BE2C (cell line): ENCODE results near the gene CAMTA1.
A peak's percentile ranks its signal among the peaks of the same experiment; 100 is the strongest.

Experiments used
- DNase-seq: peaks from one replicate; pipeline ENCODE4 v3.0.0-alpha.2; 2020
- H3K27me3 ChIP-seq: fragments of 250-450 bp; sonication (Bioruptor Pico); 2 replicates; pipeline ENCODE4 v1.5.1; 2020; ENCODE audit warnings: mild to moderate bottlenecking
- H3K36me3 ChIP-seq: fragments of 250-450 bp; sonication (Bioruptor Pico); 2 replicates; pipeline ENCODE4 v1.5.1; 2020; ENCODE audit warnings: mild to moderate bottlenecking
- H3K4me1 ChIP-seq: fragments of 250-450 bp; sonication (Bioruptor Pico); 2 replicates; pipeline ENCODE4 v1.5.1; 2020
- H3K4me3 ChIP-seq: 2 replicates; pipeline ENCODE4 v1.5.1; 2011; ENCODE audit warnings: low read depth, low read length
- H3K9me3 ChIP-seq: fragments of 250-450 bp; sonication (Bioruptor Pico); 2 replicates; pipeline ENCODE4 v1.5.1; 2020
- CTCF ChIP-seq: IDR thresholded peaks from 2 replicates; pipeline ENCODE4 v1.5.1; 2012; ENCODE audit warnings: mild to moderate bottlenecking, low read depth, low read length

CAMTA1 gene

GRCh38 chr1:6889875-6890480 lies 104.7 kb downstream of the CAMTA1 start:
- peak; percentile 40 for DNase-seq
- Histone ChIP-seq H3K4me3 (no peak overlapping the region), H3K27me3 (no peaks in the 10 kb centered on the region), H3K36me3 (no peaks in the 10 kb centered on the region), H3K9me3 (no peaks in the 10 kb centered on the region), H3K4me1 (no peaks in the 10 kb centered on the region)
- peak; percentile 74 for TF ChIP-seq CTCF

GRCh38 chr1:6890686-6891085 lies 105.4 kb downstream of the CAMTA1 start:
- TF ChIP-seq CTCF, result no peak
- H3K27me3 ChIP-seq, result no peaks in the 10 kb centered on the region
- H3K4me3 ChIP-seq, result no peak overlapping the region
- no peaks in the 10 kb centered on the region for H3K4me1 ChIP-seq
- H3K36me3 ChIP-seq, result no peaks in the 10 kb centered on the region
- DNase-seq, result no peak
- H3K9me3 ChIP-seq, result no peaks in the 10 kb centered on the region

GRCh38 chr1:6891781-6892579 lies 106.7 kb downstream of the CAMTA1 start:
- TF ChIP-seq CTCF, result no peak
- Histone ChIP-seq H3K4me1 (no peaks in the 10 kb centered on the region), H3K36me3 (no peaks in the 10 kb centered on the region), H3K4me3 (no peak overlapping the region), H3K9me3 (no peaks in the 10 kb centered on the region), H3K27me3 (no peaks in the 10 kb centered on the region)
- DNase-seq, result no peak

- Histone ChIP-seq H3K4me3 (no peak overlapping the region), H3K9me3 (no peaks in the 10 kb centered on the region), H3K4me1 (no peaks in the 10 kb centered on the region), H3K27me3 (no peaks in the 10 kb centered on the region), H3K36me3 (no peaks in the 10 kb centered on the region)
- no peak for DNase-seq
- TF ChIP-seq CTCF, result no peak
Observed at GRCh38 chr1:6893388-6893787, 108.1 kb downstream of the CAMTA1 start.

- H3K36me3 ChIP-seq, result no peaks in the 10 kb centered on the region
- no peaks in the 10 kb centered on the region for H3K27me3 ChIP-seq
- H3K4me1 ChIP-seq, result no peaks in the 10 kb centered on the region
- no peak for DNase-seq
- TF ChIP-seq CTCF, result no peak
- no peak overlapping the region for H3K4me3 ChIP-seq
- H3K9me3 ChIP-seq, result no peaks in the 10 kb centered on the region
Observed at GRCh38 chr1:6897138-6897537, 111.9 kb downstream of the CAMTA1 start.

- H3K4me1 ChIP-seq, result no peaks in the 10 kb centered on the region
- H3K27me3 ChIP-seq, result no peaks in the 10 kb centered on the region
- no peak for DNase-seq
- H3K4me3 ChIP-seq, result no peak overlapping the region
- H3K9me3 ChIP-seq, result no peaks in the 10 kb centered on the region
- no peak for TF ChIP-seq CTCF
- no peaks in the 10 kb centered on the region for H3K36me3 ChIP-seq
Observed at GRCh38 chr1:6898974-6899539, 113.8 kb downstream of the CAMTA1 start.
